Amniotic epithelial cell (primary cell): ENCODE measurements around the gene KRT10.
"Not testable (repeated sequence)": the region's sequence is repeated elsewhere in the genome, so short reads cannot be mapped to it uniquely, and the experiment has no call there.

Source experiments
- DNase-seq: peaks from one replicate; pipeline ENCODE4 v3.0.0-alpha.2; 2010; ENCODE audit warnings: low read depth

The KRT10 gene

GRCh38 chr17:40832840-40833239 lies 10.4 kb upstream of the KRT10 start:
- no peak for DNase-seq

GRCh38 chr17:40830085-40830776 lies 7.8 kb upstream of the KRT10 start:
- DNase-seq: no peak

- DNase-seq: no peak
Observed at GRCh38 chr17:40828454-40829044, 6.1 kb upstream of the KRT10 start.

- peak; percentile 96 for DNase-seq
Observed at GRCh38 chr17:40827746-40828453, 5.5 kb upstream of the KRT10 start.

GRCh38 chr17:40825599-40825998 lies 3.2 kb upstream of the KRT10 start:
- no peak for DNase-seq

- DNase-seq: no peak
Observed at GRCh38 chr17:40824015-40824832, 1.8 kb upstream of the KRT10 start.

GRCh38 chr17:40821536-40821935 lies 878 bp downstream of the KRT10 start:
- peak; percentile 90 for DNase-seq

GRCh38 chr17:40820228-40820838 lies 2.1 kb downstream of the KRT10 start:
- DNase-seq: no peak

GRCh38 chr17:40819528-40820125 lies 2.8 kb downstream of the KRT10 start:
- peak; percentile 70 for DNase-seq

- peak; percentile 72 for DNase-seq
Observed at GRCh38 chr17:40818733-40819527, 3.5 kb downstream of the KRT10 start.

GRCh38 chr17:40818343-40818732 lies 4.1 kb downstream of the KRT10 start:
- DNase-seq: no peak

- no peak for DNase-seq
Observed at GRCh38 chr17:40817103-40817682, 5.2 kb downstream of the KRT10 start.

- DNase-seq: no peak
Observed at GRCh38 chr17:40816569-40816968, 5.8 kb downstream of the KRT10 start.

- no peak for DNase-seq
Observed at GRCh38 chr17:40815381-40815780, 7.0 kb downstream of the KRT10 start.

GRCh38 chr17:40814657-40815056 lies 7.8 kb downstream of the KRT10 start:
- not testable (repeated sequence) for DNase-seq

- no peak for DNase-seq
Observed at GRCh38 chr17:40813804-40814203, 8.6 kb downstream of the KRT10 start.

GRCh38 chr17:40812639-40813038 lies 9.8 kb downstream of the KRT10 start:
- no peak for DNase-seq

- DNase-seq: no peak
Observed at GRCh38 chr17:40810494-40810893, 11.9 kb downstream of the KRT10 start.

GRCh38 chr17:40809721-40810421 lies 12.5 kb downstream of the KRT10 start:
- no peak for DNase-seq

GRCh38 chr17:40806131-40806530 lies 16.3 kb downstream of the KRT10 start:
- DNase-seq: no peak
